ENCODE data around the gene EPN2.

GRCh38 chr17:19336938-19337711, 100.0 kb downstream of the EPN2 start:
- TF ChIP-seq CTCF (IDR thresholded peaks at IDR 0.05) (no peak), POLR2A (IDR thresholded peaks at IDR 0.05) (no peak)
